HepG2 (cell line): ENCODE data around the gene F12. TPM values are rescaled to one million over a fixed set of nuclear protein-coding genes. Genes with fewer than 3 reads are reported as not detected.

Experiments
- ATAC-seq: fragments of 200-7000 bp; cut with Tn5 transposase; 3 replicates; pipeline ENCODE4 v1.9.1; 2020; ENCODE audit warnings: mild to moderate bottlenecking, moderate library complexity
- BruUV-seq: library from RNA; stranded (reverse); fragments of 400-500 nt; replicated peaks from 2 replicates; lab custom pipeline; 2021; lab: Mats Ljungman, UMichigan
- CTCF ChIA-PET: fragments of 300-600 bp; formaldehyde crosslinking; extraction: SDS; loops from one replicate; lab custom pipeline; 2021; ENCODE audit warnings: low total read pairs, inconsistent platforms, low intra/inter-chr PET ratio; lab: Yijun Ruan, JAX
- POLR2A ChIA-PET: fragments of 350-600 bp; sonication (Branson Sonifier 250); formaldehyde crosslinking; loops from one replicate; lab custom pipeline; 2020; ENCODE audit warnings: antibody characterized with exemption, inconsistent platforms; lab: Yijun Ruan, JAX
- DNase-seq: peaks from one replicate; pipeline ENCODE4 v3.0.0-alpha.2; 2015; ENCODE audit warnings: low spot score
- FAIRE-seq: peaks from 3 replicates; lab custom pipeline; 2011; peaks lifted over from hg19 to GRCh38; lab: Jason Lieb, UNC
- H2AFZ ChIP-seq: one replicate; pipeline ENCODE4 v1.6.1; 2011; ENCODE audit warnings: low read length, inconsistent platforms
- H3K27ac ChIP-seq: fragments of 300-600 bp; 3 replicates; pipeline ENCODE4 v1.8.0; 2011; ENCODE audit warnings: mixed run types, mild to moderate bottlenecking, mixed read lengths, low read length, inconsistent platforms; ENCODE audit not compliant: insufficient read depth; ENCODE audit errors: extremely low read length
- H3K27me3 ChIP-seq, 2 experiments: fragments of 200-600 bp in 1 of 2; 2 replicates in 1 of 2; 3 replicates in 1 of 2; pipeline versions ENCODE4 v1.6.0 to v1.8.0; 2011; ENCODE audit warnings: low read length in 2 of 2, mild to moderate bottlenecking in 2 of 2, moderate library complexity in 2 of 2, inconsistent platforms in 1 of 2; ENCODE audit not compliant: insufficient read depth in 2 of 2, control insufficient read depth in 1 of 2
- H3K36me3 ChIP-seq, 2 experiments: fragments of 200-600 bp in 1 of 2; replicated peaks in 1 of 2; 2 replicates in 1 of 2; 3 replicates in 1 of 2; pipeline versions ENCODE4 v1.5.1 to v1.8.0; 2011; ENCODE audit warnings: low read length in 2 of 2, inconsistent platforms in 1 of 2; ENCODE audit not compliant: insufficient read depth in 2 of 2, control insufficient read depth in 1 of 2
- H3K4me1 ChIP-seq: 2 replicates; pipeline ENCODE4 v1.5.1; 2012; ENCODE audit warnings: low read length, inconsistent platforms; ENCODE audit not compliant: insufficient read depth
- H3K4me2 ChIP-seq: 2 replicates; pipeline ENCODE4 v1.6.0; 2011; ENCODE audit warnings: low read depth, low read length, inconsistent platforms
- H3K4me3 ChIP-seq, 3 experiments: fragments of 200-600 bp in 1 of 3; sonication (generic), shearing (Covaris generic) in 1 of 3; replicated peaks in 1 of 3; 2 replicates each; pipeline ENCODE4 v1.5.1; 2011 to 2016; ENCODE audit warnings: low read length in 3 of 3, inconsistent platforms in 2 of 3, low read depth in 2 of 3, mild to moderate bottlenecking in 2 of 3, control low read depth in 1 of 3, mixed read lengths in 1 of 3; ENCODE audit not compliant: insufficient read depth in 1 of 3
- H3K79me2 ChIP-seq: one replicate; pipeline ENCODE4 v1.6.1; 2011; ENCODE audit warnings: low read length, inconsistent platforms; ENCODE audit not compliant: insufficient read depth
- H3K9ac ChIP-seq: 2 replicates; pipeline ENCODE4 v1.6.0; 2011; ENCODE audit warnings: mild to moderate bottlenecking, low read depth, low read length, inconsistent platforms; ENCODE audit not compliant: insufficient read depth
- H3K9me3 ChIP-seq: 2 replicates; pipeline ENCODE4 v1.5.1; 2012; ENCODE audit warnings: mild to moderate bottlenecking, low read length
- H4K20me1 ChIP-seq: 2 replicates; pipeline ENCODE4 v1.6.0; 2011; ENCODE audit warnings: inconsistent platforms, mild to moderate bottlenecking, low read length, moderate library complexity; ENCODE audit not compliant: insufficient read depth
- NFRKB ChIP-seq: fragments of 450-650 bp; IDR thresholded peaks from 2 replicates; pipeline ENCODE4 v1.6.1; 2017
- RXRB ChIP-seq: IDR thresholded peaks from 2 replicates; pipeline ENCODE4 v1.6.1; 2016; ENCODE audit warnings: borderline replicate concordance, missing genetic modification reagents, missing compliant biosample characterization
- SMAD1 ChIP-seq: sonication (generic); formaldehyde crosslinking; IDR thresholded peaks from 2 replicates; pipeline ENCODE4 v1.4.0; 2020; ENCODE audit warnings: missing genetic modification reagents, low read depth, mild to moderate bottlenecking, borderline replicate concordance
- TMF1 ChIP-seq: sonication (generic); formaldehyde crosslinking; IDR thresholded peaks from 2 replicates; pipeline ENCODE4 v1.8.1; 2022; ENCODE audit warnings: low read depth, missing genetic modification reagents
- TRIM24 ChIP-seq: sonication (generic); formaldehyde crosslinking; IDR thresholded peaks from 2 replicates; pipeline ENCODE4 v1.8.0; 2022; ENCODE audit warnings: mild to moderate bottlenecking, missing genetic modification reagents
- ZC3H13 ChIP-seq: sonication (generic); formaldehyde crosslinking; IDR thresholded peaks from 2 replicates; pipeline ENCODE4 v1.8.1; 2023; ENCODE audit warnings: mild to moderate bottlenecking, missing genetic modification reagents, moderate library complexity
- ZC3H4 ChIP-seq: sonication (generic); formaldehyde crosslinking; IDR thresholded peaks from 2 replicates; pipeline ENCODE4 v1.4.0; 2020; ENCODE audit warnings: missing genetic modification reagents, borderline replicate concordance
- ZFP41 ChIP-seq: sonication (generic); formaldehyde crosslinking; IDR thresholded peaks from 2 replicates; pipeline ENCODE4 v1.4.0; 2020; ENCODE audit warnings: mild to moderate bottlenecking, missing genetic modification reagents, borderline replicate concordance
- ZNF383 ChIP-seq: sonication (generic); formaldehyde crosslinking; IDR thresholded peaks from 2 replicates; pipeline ENCODE4 v1.4.0; 2020; ENCODE audit warnings: missing genetic modification reagents, mild to moderate bottlenecking, borderline replicate concordance
- ZNF629 ChIP-seq: sonication (generic); formaldehyde crosslinking; conservative IDR thresholded peaks from 2 replicates; pipeline ENCODE4 v1.5.0; 2020; ENCODE audit warnings: missing genetic modification reagents
- ZNF7 ChIP-seq: IDR thresholded peaks from 2 replicates; pipeline ENCODE4 v1.6.1; 2016; ENCODE audit warnings: missing biosample characterization, missing genetic modification reagents
- ZNF761 ChIP-seq: sonication (generic); formaldehyde crosslinking; conservative IDR thresholded peaks from 2 replicates; pipeline ENCODE4 v1.4.0; 2020; ENCODE audit warnings: mild to moderate bottlenecking, missing genetic modification reagents
- ZNF777 ChIP-seq: sonication (generic); formaldehyde crosslinking; IDR thresholded peaks from 2 replicates; pipeline ENCODE4 v1.4.0; 2020; ENCODE audit warnings: missing genetic modification reagents
- WGBS: methylation state at CpG from one replicate; pipeline ENCODE4 v1.1.6; 2017; ENCODE audit warnings: low lambda C conversion rate; 5-methylcytosine and 5-hydroxymethylcytosine counted together
- in situ Hi-C: cut with HindIII; loops from 2 replicates; pipeline ENCODE4 v1.10.0; 2017; ENCODE audit warnings: low pct_unique_long_range_greater_than_20kb; ENCODE audit not compliant: extremely low pct_ligation_motif_present
- intact Hi-C: fragments of 100-400 bp; cut with micrococcal nuclease; formaldehyde crosslinking; loops from one replicate; pipeline ENCODE4 v1.10.0; 2022; ENCODE audit not compliant: unreplicated experiment
- polyA plus RNA-seq, 8 experiments: library from polyadenylated mRNA; depleted of rRNA in 3 of 8; stranded (reverse) in 7 of 8; unstranded in 1 of 8; fragments of >200 nt; fragmentation: Illumina TruSeq in 4 of 8; extraction: Trizol in 4 of 8; gene quantifications; 2 replicates each; pipeline versions ENCODE4 v1.2.1 to v1.2.3, GENCODE V29; 2011 to 2016; ENCODE audit warnings: low read depth in 4 of 8, missing spikeins in 1 of 8, mixed read lengths in 1 of 8; ENCODE audit not compliant: insufficient read depth in 1 of 8
- total RNA-seq, 5 experiments: library from RNA; depleted of rRNA; stranded (reverse); fragments of >200 nt; fragmentation: Illumina TruSeq; extraction: Trizol; gene quantifications; 2 replicates each; pipeline ENCODE4 v1.2.3, GENCODE V29; 2016; ENCODE audit warnings: low read depth in 1 of 5
- TF ChIP-seq, protein P1 (sequence below): sonication (generic); formaldehyde crosslinking; IDR thresholded peaks from 2 replicates; pipeline ENCODE4 v1.4.0; 2020; ENCODE audit warnings: missing genetic modification reagents, borderline replicate concordance
- TF ChIP-seq, protein P2 (sequence below): sonication (generic); formaldehyde crosslinking; IDR thresholded peaks from 2 replicates; pipeline ENCODE4 v1.5.1; 2020; ENCODE audit warnings: missing genetic modification reagents, mild to moderate bottlenecking, borderline replicate concordance
- TF ChIP-seq, protein P3 (sequence below): IDR thresholded peaks from 2 replicates; pipeline ENCODE4 v1.6.1; 2016; ENCODE audit warnings: control low read depth

The F12 gene
- total and polyA plus RNA-seq, 2 of the 13 experiments (the other 11 are each of a cell fraction or from before 2014, with no cell fraction given): 2.5 to 3.0 TPM

- no peak for TF ChIP-seq ZNF629
- TF ChIP-seq, protein P1, sequence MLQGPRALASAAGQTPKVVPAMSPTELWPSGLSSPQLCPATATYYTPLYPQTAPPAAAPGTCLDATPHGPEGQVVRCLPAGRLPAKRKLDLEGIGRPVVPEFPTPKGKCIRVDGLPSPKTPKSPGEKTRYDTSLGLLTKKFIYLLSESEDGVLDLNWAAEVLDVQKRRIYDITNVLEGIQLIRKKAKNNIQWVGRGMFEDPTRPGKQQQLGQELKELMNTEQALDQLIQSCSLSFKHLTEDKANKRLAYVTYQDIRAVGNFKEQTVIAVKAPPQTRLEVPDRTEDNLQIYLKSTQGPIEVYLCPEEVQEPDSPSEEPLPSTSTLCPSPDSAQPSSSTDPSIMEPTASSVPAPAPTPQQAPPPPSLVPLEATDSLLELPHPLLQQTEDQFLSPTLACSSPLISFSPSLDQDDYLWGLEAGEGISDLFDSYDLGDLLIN (CRISPR knock-in tag): no peak
- TF ChIP-seq ZNF7 (CRISPR knock-in tag): no peak
- no peak for TF ChIP-seq NFRKB
- no peak for TF ChIP-seq RXRB (CRISPR knock-in tag)
- no peak for TF ChIP-seq SMAD1 (CRISPR knock-in tag)
- TF ChIP-seq ZNF761 (CRISPR knock-in tag): no peak
- no peak for TF ChIP-seq TRIM24 (CRISPR knock-in tag)
- no peak for TF ChIP-seq ZNF777 (CRISPR knock-in tag)
- TF ChIP-seq, protein P2, sequence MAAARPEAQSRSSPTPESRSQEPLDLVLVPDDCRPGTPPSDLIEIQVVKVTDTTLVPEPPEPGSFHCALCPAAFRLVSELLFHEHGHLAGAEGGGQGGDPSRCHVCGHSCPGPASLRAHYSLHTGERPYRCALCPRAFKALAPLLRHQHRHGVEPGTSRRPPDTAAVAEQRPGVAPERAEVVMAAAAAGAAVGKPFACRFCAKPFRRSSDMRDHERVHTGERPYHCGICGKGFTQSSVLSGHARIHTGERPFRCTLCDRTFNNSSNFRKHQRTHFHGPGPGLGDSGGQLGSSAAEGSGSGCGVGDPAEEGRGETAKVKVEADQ (CRISPR knock-in tag): no peak
- no peak for TF ChIP-seq TMF1 (CRISPR knock-in tag)
- TF ChIP-seq ZFP41 (CRISPR knock-in tag): no peak
- no peak for TF ChIP-seq ZC3H4 (CRISPR knock-in tag)
- TF ChIP-seq ZNF383: no peak
- TF ChIP-seq ZC3H13 (CRISPR knock-in tag): no peak
- TF ChIP-seq, protein P3, sequence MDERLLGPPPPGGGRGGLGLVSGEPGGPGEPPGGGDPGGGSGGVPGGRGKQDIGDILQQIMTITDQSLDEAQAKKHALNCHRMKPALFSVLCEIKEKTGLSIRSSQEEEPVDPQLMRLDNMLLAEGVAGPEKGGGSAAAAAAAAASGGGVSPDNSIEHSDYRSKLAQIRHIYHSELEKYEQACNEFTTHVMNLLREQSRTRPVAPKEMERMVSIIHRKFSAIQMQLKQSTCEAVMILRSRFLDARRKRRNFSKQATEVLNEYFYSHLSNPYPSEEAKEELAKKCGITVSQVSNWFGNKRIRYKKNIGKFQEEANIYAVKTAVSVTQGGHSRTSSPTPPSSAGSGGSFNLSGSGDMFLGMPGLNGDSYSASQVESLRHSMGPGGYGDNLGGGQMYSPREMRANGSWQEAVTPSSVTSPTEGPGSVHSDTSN (CRISPR knock-in tag): no peak
- Histone ChIP-seq H2AFZ (no peak overlapping the region), H3K36me3 (0 out of 5 replicates have a peak, but pooled peaks cover 0 to 4% of the 10 kb centered on the region in 2 experiments), H3K79me2 (peaks cover 8% of the 10 kb centered on the region), H3K9me3 (no peaks in the 10 kb centered on the region), H3K27ac (no peak overlapping the region), H4K20me1 (no peaks in the 10 kb centered on the region), H3K27me3 (no peaks in the 10 kb centered on the region; a peak in 1 of 5 replicates), H3K9ac (no peak overlapping the region), H3K4me3 (no peak overlapping the region), H3K4me1 (peaks cover 83% of the 10 kb centered on the region), H3K4me2 (no peak overlapping the region)
- no TSS peak for BruUV-seq
- FAIRE-seq: no peak
- WGBS: 94% methylated on average over 5 of the region's 5 CpGs
- ChIA-PET POLR2A (no interaction called here), CTCF (no interaction called here)
- no peak for ATAC-seq
- in situ Hi-C loops (loop anchor here (25.0 kb wide), 1 partner anchor 837 kb away; the partner anchor contains the start of genes CDHR2 and RNF44), intact Hi-C loops (no loop called here)
- no peak for DNase-seq
These were observed 35.2 kb downstream of the F12 start for GRCh38 chr5:177374211-177374610.
